Stimulated activated CD4-positive, alpha-beta T cell treated with anti-CD3 and anti-CD28 coated beads, TNF-alpha, amount 100 ng/mL, for 48 hours (primary cell): ENCODE measurements around the gene ARHGEF7.

Source experiments
- DNase-seq, 3 donors: peaks; one replicate each; pipeline ENCODE4 v3.0.0-alpha.2; 2020; ENCODE audit warnings: low read depth in 3 of 3

Gene ARHGEF7

DNA sequence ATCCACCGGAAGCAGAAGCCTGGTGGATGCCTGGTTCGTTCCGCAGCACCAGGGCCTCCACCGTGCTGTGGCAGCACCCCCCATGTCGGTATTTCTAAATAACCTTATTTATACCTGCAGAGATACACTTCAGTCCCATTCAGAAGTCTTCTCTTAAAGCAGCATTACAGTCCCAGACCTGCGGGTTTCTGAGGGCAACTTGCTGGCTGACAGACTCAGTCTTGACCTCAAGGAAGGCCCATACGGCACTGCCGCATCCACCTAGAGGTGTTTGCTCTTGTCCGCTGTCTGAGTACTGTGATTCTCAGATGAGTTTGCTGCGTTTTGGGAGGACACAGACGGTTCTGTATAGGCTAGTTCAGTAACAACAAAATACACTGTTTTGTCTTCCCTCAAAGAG is 188.4 kb downstream of the ARHGEF7 start:
- DNase-seq, result no peak

- no peak for DNase-seq
These were observed 189.0 kb downstream of the ARHGEF7 start for GRCh38 chr13:111304041-111304544.

- DNase-seq, result no peak
These were observed 189.6 kb downstream of the ARHGEF7 start for GRCh38 chr13:111304603-111305289.

DNA sequence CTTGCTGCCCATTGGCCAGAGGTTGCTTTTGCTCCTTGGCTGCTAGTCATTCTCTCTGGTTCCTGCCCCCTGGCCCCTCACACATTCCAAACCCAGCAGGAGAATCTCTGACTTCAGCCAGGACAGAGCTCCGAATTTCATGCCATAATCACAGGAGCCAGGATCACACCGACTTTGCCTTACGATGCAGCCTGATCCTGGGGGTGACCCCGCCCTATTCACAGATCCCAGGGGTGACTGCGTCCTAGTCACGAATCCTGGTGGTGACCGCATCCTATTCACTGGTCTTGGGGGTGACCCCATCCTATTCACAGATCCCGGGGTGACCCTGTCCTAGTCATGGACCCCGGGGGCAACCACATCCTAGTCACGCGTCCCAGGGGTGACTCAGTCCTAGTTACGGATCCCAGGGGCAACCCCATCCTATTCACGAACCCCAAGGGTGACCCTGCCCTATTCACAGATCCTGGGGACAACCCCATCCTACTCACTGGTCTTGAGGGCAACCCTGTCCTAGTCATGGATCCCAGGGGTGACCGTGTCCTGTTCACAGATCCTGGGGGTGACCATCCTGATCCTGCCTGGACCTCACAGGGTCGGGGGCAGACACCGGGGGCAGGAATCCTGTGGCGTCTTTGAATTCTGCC is 198.0 kb downstream of the ARHGEF7 start:
- no peak for DNase-seq

DNA sequence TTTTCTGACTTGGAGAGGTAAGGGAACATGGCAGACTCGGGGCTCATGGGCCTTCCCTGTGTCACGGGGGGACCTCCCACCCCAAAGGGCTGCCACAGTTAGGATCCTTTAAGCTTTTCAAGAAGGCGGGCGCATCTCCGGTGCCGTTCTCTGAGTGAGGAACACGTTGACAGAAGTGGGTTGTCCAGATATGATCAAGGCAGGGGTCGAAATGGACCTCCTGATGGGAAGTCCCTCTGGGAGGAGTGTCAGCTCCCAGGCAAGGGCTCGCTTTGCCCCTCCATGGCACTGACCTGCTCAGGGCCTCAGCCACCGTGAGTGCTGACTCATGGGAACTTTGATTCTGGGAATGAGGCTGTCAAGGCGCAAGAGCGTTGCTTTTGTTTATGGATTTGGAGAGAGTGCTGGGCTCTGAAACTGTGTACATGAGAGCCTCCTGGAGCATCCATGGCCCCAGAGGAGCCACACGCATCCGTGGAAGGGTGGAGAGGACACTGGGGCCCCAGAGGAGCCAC is 198.9 kb downstream of the ARHGEF7 start:
- no peak for DNase-seq

GRCh38 chr13:111314852-111315251 is 199.7 kb downstream of the ARHGEF7 start:
- no peak for DNase-seq

GRCh38 chr13:111315347-111315995 is 200.4 kb downstream of the ARHGEF7 start:
- no peak for DNase-seq

DNA sequence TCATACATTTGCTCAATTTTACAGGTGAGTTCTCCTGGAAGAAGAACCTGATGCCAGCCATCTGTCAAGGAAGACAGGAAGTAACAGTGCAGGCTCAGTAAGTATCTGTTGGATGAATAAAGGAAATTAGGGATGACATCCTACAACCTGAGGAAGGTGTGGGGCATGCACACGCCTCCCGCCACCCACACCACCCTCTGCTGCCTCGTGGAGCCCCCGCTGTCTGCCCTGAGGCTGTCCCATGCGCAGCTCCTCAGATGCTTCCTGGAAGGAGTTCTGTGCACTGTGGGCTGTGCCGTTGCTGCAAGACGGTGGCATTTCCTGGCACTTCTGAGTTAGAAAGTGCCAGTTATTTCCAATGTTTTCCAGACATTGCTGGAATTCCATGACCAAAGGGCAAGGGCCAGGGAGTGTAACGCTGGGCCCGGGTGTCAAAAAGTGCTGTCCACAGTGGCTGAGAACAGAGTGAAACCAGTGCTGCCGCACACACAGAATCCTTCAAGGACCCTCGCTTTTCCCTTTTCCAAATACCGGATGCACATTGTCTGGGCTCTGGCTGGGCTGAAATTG is 201.1 kb downstream of the ARHGEF7 start:
- no peak for DNase-seq

GRCh38 chr13:111317042-111317550 is 202.0 kb downstream of the ARHGEF7 start:
- no peak for DNase-seq

- DNase-seq, result no peak
These were observed 202.6 kb downstream of the ARHGEF7 start for GRCh38 chr13:111317571-111318345.

- DNase-seq, result no peak
These were observed 203.3 kb downstream of the ARHGEF7 start for GRCh38 chr13:111318386-111318785.

DNA sequence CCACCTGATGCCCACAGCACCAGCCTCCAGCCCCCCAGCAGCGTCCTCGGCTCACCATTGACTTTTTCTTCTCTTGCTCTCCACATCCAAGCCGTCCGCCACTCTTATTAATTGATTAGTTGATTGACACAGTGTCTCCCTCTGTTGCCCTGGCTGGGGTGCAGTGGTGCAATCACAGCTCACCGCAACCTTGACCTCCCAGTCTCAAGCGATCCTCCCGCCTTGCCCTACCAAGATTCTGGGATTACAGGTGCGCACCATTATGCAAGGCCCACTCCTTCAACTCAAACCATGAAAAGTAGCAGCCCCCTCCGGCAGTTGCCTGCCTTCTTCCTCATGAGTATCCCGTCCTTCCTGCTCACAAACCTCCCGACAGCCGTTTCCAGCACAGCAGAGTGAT is 204.4 kb downstream of the ARHGEF7 start:
- no peak for DNase-seq

DNA sequence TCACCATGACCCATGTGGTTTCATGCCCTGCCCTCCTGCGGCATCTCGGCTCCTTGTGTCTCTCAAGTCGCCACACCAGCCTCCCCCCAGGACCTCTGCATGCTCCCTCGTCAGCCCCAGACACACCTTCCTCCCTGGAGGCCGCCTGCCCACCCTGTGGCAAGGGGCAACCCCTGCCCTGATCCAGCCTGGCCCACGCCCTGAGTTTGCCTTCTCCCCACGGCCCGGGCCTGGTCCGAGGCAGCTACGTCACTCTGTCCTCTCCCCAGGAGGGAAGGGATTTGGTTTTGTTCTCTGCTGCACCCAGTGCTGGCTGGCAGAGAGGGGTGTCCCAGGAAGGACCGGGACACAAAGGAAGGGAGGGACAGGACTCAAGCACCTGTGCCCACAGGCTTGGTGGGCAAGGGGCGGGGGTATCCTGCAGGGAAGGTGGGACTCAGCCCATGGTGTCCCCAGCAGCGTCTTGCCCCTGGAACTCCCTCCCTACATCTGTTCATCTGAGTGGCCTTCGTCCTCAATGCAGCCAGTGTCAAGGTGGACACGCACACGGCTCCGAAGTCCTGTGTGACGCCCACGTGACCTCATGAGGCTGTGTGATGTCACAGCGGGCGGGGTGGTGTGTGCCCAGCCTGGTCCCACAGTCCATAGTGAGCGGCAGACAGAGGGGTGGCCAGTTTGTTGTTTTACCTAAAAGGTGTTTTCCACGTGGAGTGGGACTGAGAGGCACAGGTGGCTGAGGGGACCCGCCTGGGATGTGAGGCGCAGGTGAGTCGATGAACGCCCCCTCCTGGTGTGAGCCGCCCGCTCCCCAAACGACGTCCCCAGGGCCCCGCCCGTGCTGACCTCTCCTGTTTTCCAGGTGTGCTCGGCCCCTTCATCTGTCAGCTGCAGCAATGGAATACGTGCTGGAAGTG is 205.1 kb downstream of the ARHGEF7 start, which contains the start of gene TEX29:
TSS of gene TEX29 (plus strand) at position 645 of the 914 bp plus-strand sequence. CDS start at position 894, 249 bp downstream.
- DNase-seq, result no peak

DNA sequence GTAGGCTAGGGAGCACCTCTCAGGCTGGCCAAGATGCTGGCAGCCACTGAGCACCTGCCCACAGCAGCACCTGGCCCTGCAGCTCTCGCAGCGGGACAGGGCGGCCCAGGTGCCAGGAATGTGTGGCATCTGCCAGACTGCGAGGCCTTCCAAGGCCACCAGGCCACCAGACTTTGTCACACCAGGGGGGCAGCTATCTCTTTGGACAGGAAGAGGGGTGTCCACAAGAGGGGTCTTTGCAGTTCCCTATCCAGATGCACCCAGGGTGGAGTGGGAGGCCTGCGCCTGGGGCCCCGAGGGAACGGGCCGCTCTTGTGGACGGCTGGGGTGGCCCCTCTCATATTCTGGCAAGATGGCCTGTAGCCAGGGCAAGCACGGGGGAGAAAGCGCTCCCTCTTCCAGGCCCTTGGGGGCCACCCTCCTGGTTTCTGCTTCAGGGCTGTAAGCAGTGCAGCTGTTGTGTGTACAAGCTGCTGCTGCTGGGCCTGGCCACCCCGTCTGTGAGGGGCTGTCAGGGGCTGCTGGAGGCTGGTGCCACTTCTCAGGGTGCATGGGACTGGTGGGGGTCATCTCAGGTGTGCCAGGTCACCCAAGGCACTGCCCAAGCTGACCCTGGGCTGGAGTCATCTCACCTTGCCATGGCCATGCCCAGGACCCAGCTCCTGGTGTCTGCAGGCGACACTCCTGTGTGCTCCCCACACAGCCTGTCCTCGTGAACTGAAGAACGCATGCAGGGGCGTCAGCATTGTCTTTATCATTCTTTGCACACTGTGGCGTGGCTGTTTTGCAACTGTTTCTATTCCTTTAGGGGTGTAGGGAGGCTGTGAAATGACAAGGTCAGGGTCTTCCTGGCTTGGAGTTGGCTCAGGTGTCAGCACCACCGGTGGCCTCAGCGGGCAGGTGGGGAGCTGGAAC is 207.1 kb downstream of the ARHGEF7 start:
- no peak for DNase-seq

DNA sequence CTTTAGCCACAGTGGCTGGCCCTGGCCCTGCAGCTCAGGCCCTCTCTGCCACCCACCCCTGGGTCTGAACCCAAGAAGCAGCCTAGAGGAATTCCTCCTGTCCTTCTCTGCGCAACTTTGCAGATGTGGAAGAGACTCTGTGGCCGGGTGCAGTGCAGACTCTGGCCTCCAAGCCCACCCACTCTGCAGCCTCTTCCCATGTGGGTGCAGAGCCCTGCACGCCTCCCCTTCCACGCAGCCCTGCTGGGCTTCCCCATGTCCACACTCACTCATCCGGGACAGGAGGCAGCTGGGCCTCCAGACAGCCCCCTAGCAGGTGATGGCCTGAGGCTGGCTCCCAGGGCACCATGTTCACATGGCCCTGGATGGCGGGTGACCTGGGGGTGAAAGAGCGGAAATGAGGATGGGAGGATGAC is 207.8 kb downstream of the ARHGEF7 start:
- DNase-seq, result no peak

DNA sequence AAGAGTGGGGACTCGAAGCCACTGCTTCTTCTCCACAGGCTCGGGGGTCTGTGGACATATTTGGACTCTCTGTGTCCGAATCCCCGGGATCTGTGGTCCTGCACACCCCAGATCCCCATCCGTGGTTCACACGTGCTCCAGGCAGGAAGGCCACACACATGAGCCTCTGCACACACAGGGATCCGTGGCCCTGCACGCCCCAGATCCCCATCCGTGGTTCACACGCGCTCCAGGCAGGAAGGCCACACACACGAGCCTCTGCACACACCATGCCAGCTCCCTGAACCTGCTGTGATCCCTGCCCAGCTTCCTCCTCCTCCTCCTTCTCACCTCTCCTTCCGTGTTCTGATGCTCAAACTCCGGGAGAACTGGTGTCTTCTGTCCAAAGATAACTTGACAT is 208.4 kb downstream of the ARHGEF7 start:
- no peak for DNase-seq

DNA sequence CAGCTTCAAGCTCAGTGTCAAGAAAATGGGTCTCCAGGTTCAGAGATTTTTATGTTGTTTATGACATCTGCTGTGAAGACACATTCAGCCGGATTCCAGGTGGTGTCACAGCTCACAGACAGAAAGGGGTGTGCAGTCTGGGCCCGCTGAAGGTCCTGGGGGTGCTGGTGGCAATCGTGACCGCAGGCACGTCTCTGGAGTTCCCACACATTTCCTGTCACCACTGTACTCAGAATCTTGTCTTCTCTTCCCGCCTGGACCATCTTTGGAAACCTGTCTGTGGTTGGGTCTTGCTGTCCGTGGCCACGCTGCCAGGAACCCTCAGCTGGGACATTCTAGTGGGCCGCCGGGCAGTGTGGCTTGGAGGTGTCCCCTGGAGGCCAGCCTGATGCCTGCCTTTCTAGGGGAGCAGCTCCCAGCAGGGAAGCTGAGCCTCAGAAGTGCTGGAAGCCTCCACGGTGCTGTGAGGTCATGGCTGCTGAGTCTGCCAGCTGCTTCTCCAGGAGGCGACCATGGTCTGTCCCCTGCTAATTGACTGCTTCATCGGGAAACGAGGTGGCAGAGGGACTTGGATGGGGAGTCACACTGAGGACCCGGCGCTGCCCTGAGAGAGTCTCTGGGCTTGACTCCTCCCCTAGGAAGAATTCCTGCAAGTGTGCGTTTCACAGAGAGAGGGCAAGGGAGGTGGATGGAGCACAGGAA is 209.0 kb downstream of the ARHGEF7 start:
- no peak for DNase-seq

- no peak for DNase-seq
These were observed 209.6 kb downstream of the ARHGEF7 start for GRCh38 chr13:111324736-111325135.
